OCI-LY7 (cell line): ENCODE results near the gene MGST1. TPM values are rescaled to one million over a fixed set of nuclear protein-coding genes. Genes with fewer than 3 reads are reported as not detected.
"Not testable (repeated sequence)": the region's sequence is repeated elsewhere in the genome, so short reads cannot be mapped to it uniquely, and the experiment has no call there.

ENCODE experiments used
- BruUV-seq: library from RNA; stranded (reverse); fragments of 400-500 nt; replicated peaks from 2 replicates; lab custom pipeline; 2021; lab: Mats Ljungman, UMichigan
- CTCF ChIA-PET: fragments of 300-600 bp; sonication (Branson Sonifier 250); formaldehyde crosslinking; loops from one replicate; lab custom pipeline; 2022; ENCODE audit warnings: antibody characterized with exemption; ENCODE audit not compliant: unreplicated experiment; lab: Charles Lee
- POLR2A ChIA-PET: fragments of 300-600 bp; sonication (Branson Sonifier 250); formaldehyde crosslinking; loops from one replicate; lab custom pipeline; 2022; ENCODE audit warnings: antibody characterized with exemption; lab: Charles Lee
- DNase-seq: peaks from one replicate; pipeline ENCODE4 v3.0.0-alpha.2; 2015; ENCODE audit warnings: low spot score
- H2AFZ ChIP-seq: fragments of 200-600 bp; sonication (generic), shearing (Covaris generic); 2 replicates; pipeline ENCODE4 v1.6.1; 2014; ENCODE audit warnings: mild to moderate bottlenecking, antibody characterized with exemption, low read length, moderate library complexity
- H3K27ac ChIP-seq: fragments of 200-600 bp; sonication (generic); 2 replicates; pipeline ENCODE4 v1.5.1; 2014; ENCODE audit warnings: mixed run types, low read depth, mild to moderate bottlenecking, moderate library complexity, low read length, inconsistent platforms; ENCODE audit not compliant: poor library complexity, severe bottlenecking
- H3K36me3 ChIP-seq: fragments of 200-600 bp; sonication (generic); 2 replicates; pipeline ENCODE4 v1.6.1; 2014; ENCODE audit warnings: mild to moderate bottlenecking, antibody characterized with exemption, low read length, moderate library complexity, mixed read lengths; ENCODE audit not compliant: insufficient read depth
- H3K4me1 ChIP-seq: fragments of 200-600 bp; sonication (generic); 2 replicates; pipeline ENCODE4 v1.5.1; 2014; ENCODE audit warnings: mild to moderate bottlenecking, low read length; ENCODE audit not compliant: insufficient read depth, poor library complexity, severe bottlenecking
- H3K4me2 ChIP-seq: fragments of 200-600 bp; sonication (generic); 2 replicates; pipeline ENCODE4 v1.6.1; 2014; ENCODE audit warnings: mild to moderate bottlenecking, low read length
- H3K4me3 ChIP-seq: fragments of 200-600 bp; sonication (generic); 2 replicates; pipeline ENCODE4 v1.5.1; 2014; ENCODE audit warnings: mild to moderate bottlenecking, low read depth, low read length; ENCODE audit not compliant: poor library complexity, severe bottlenecking
- H3K79me2 ChIP-seq: fragments of 200-600 bp; sonication (generic); 2 replicates; pipeline ENCODE4 v1.6.1; 2016; ENCODE audit warnings: low read depth, mild to moderate bottlenecking, low read length, moderate library complexity, mixed read lengths; ENCODE audit not compliant: insufficient read depth
- H3K9me2 ChIP-seq: fragments of 200-600 bp; sonication (generic); 2 replicates; pipeline ENCODE4 v1.6.1; 2016; ENCODE audit warnings: mild to moderate bottlenecking, low read length, mixed read lengths; ENCODE audit not compliant: insufficient read depth
- H3K9me3 ChIP-seq: fragments of 200-600 bp; sonication (generic); 2 replicates; pipeline ENCODE4 v1.6.1; 2014; ENCODE audit warnings: mild to moderate bottlenecking, mixed run types, low read length, mixed read lengths
- H4K20me1 ChIP-seq: fragments of 200-600 bp; sonication (generic); 2 replicates; pipeline ENCODE4 v1.6.1; 2014; ENCODE audit warnings: mild to moderate bottlenecking, antibody characterized with exemption, low read length, moderate library complexity, mixed read lengths; ENCODE audit not compliant: insufficient read depth
- CTCF ChIP-seq: fragments of 200-600 bp; sonication (generic); conservative IDR thresholded peaks from 2 replicates; pipeline ENCODE4 v1.5.1; 2014; ENCODE audit warnings: mild to moderate bottlenecking, antibody characterized with exemption, low read length, moderate library complexity, mixed read lengths
- EZH2phosphoT487 ChIP-seq: fragments of 200-600 bp; sonication (generic); IDR thresholded peaks from 2 replicates; pipeline ENCODE4 v1.6.1; 2018; ENCODE audit warnings: low read depth, borderline replicate concordance, mild to moderate bottlenecking, mixed run types, antibody characterized with exemption, low read length, moderate library complexity, mixed read lengths
- intact Hi-C: fragments of 100-400 bp; cut with micrococcal nuclease; formaldehyde crosslinking; loops from one replicate; pipeline ENCODE4 v1.10.0; 2022; ENCODE audit not compliant: unreplicated experiment
- total RNA-seq, 2 experiments: library from RNA; depleted of rRNA in 1 of 2; stranded (reverse); fragments of >200 nt in 1 of 2; shearing (Covaris generic) in 1 of 2; gene quantifications; 2 replicates each; pipeline ENCODE4 v1.2.3, GENCODE V29; 2014 to 2022

The MGST1 gene
- total RNA-seq, 2 experiments from 2014 or later = 16.5 to 67.4 TPM

- BruUV-seq = no TSS peak
- Histone ChIP-seq H3K9me2 (no peaks in the 10 kb centered on the region), H3K27ac (no peak overlapping the region), H3K9me3 (no peaks in the 10 kb centered on the region; the same call in 1 of the 2 replicates), H3K4me1 (no peaks in the 10 kb centered on the region), H3K36me3 (no peaks in the 10 kb centered on the region), H3K4me2 (no peak overlapping the region), H2AFZ (no peak overlapping the region), H3K4me3 (no peak overlapping the region), H4K20me1 (no peaks in the 10 kb centered on the region), H3K79me2 (no peaks in the 10 kb centered on the region)
- TF ChIP-seq EZH2phosphoT487 (no peak), CTCF (no peak)
- intact Hi-C loops = no loop called here
- no peak for DNase-seq
- CTCF ChIA-PET = no interaction called here
- POLR2A ChIA-PET = no interaction called here
Measured at GRCh38 chr12:16389594-16389993, 42.1 kb downstream of the MGST1 start.

GRCh38 chr12:16392846-16393535 is 45.5 kb downstream of the MGST1 start:
- Histone ChIP-seq H4K20me1 (no peaks in the 10 kb centered on the region), H3K9me2 (no peaks in the 10 kb centered on the region), H3K79me2 (no peaks in the 10 kb centered on the region), H3K9me3 (no peaks in the 10 kb centered on the region; the same call in 1 of the 2 replicates), H2AFZ (no peak overlapping the region), H3K4me2 (no peak overlapping the region), H3K27ac (no peak overlapping the region), H3K36me3 (no peaks in the 10 kb centered on the region), H3K4me3 (no peak overlapping the region), H3K4me1 (no peaks in the 10 kb centered on the region)
- TF ChIP-seq EZH2phosphoT487 = no peak
- no peak for TF ChIP-seq CTCF
- intact Hi-C loops = no loop called here
- CTCF ChIA-PET = no interaction called here
- BruUV-seq = no TSS peak
- POLR2A ChIA-PET = no interaction called here
- DNase-seq = no peak

GRCh38 chr12:16399101-16399500 is 51.7 kb downstream of the MGST1 start:
- no peak for TF ChIP-seq EZH2phosphoT487
- no peak for TF ChIP-seq CTCF
- POLR2A ChIA-PET = no interaction called here
- H3K4me2 ChIP-seq = no peak overlapping the region
- H3K27ac ChIP-seq = no peak overlapping the region
- no peaks in the 10 kb centered on the region; the same call in 1 of the 2 replicates for H3K9me3 ChIP-seq
- no peak for DNase-seq
- H3K36me3 ChIP-seq = no peaks in the 10 kb centered on the region
- intact Hi-C loops = no loop called here
- H3K4me3 ChIP-seq = no peak overlapping the region
- no peaks in the 10 kb centered on the region for H3K4me1 ChIP-seq
- H3K9me2 ChIP-seq = no peaks in the 10 kb centered on the region; the same call in 1 of the 2 replicates
- no TSS peak for BruUV-seq
- CTCF ChIA-PET = no interaction called here
- H4K20me1 ChIP-seq = no peaks in the 10 kb centered on the region
- no peaks in the 10 kb centered on the region for H3K79me2 ChIP-seq
- H2AFZ ChIP-seq = no peak overlapping the region

- H3K9me3 ChIP-seq = not testable (repeated sequence)
Measured at GRCh38 chr12:16401835-16402234, 54.4 kb downstream of the MGST1 start.

More at GRCh38 chr12:16401835-16402234, 54.4 kb downstream of the MGST1 start:
- intact Hi-C loops = loop anchor here (10.0 kb wide), 1 partner anchor 953 kb away; no protein-coding TSS in a partner anchor
- H3K79me2 ChIP-seq, DNase-seq, H4K20me1 ChIP-seq, H3K4me2 ChIP-seq, CTCF ChIA-PET, H3K27ac ChIP-seq, H3K4me1 ChIP-seq, H3K9me2 ChIP-seq, H2AFZ ChIP-seq, H3K36me3 ChIP-seq, H3K4me3 ChIP-seq, BruUV-seq: not testable (repeated sequence)
- POLR2A ChIA-PET = interaction anchor here (0.5 to 0.7 kb wide), 2 partner anchors 85 to 198 kb away, joined by 3 read pairs; no protein-coding TSS in a partner anchor
